H9 (cell line): ENCODE data around the gene GSE1. TPM values are rescaled to one million over a fixed set of nuclear protein-coding genes. Genes with fewer than 3 reads are reported as not detected.

Experiments
- DNase-seq: peaks from one replicate; pipeline ENCODE4 v3.0.0-alpha.2; 2017
- H2AFZ ChIP-seq: one replicate; pipeline ENCODE4 v1.6.1; 2013; ENCODE audit warnings: mild to moderate bottlenecking, low read length, control low read depth, moderate library complexity
- H2AK5ac ChIP-seq: 2 replicates; pipeline ENCODE4 v1.6.1; 2013; ENCODE audit warnings: low read length, control low read depth, mixed read lengths; ENCODE audit not compliant: insufficient read length
- H2BK120ac ChIP-seq: one replicate; pipeline ENCODE4 v1.6.1; 2013; ENCODE audit warnings: low read depth, mild to moderate bottlenecking, low read length, control low read depth, inconsistent platforms; ENCODE audit not compliant: poor library complexity, severe bottlenecking
- H2BK12ac ChIP-seq: 2 replicates; pipeline ENCODE4 v1.6.1; 2013; ENCODE audit warnings: low read length, control low read depth, mixed read lengths, low read depth; ENCODE audit not compliant: insufficient read length
- H2BK15ac ChIP-seq: 2 replicates; pipeline ENCODE4 v1.6.1; 2013; ENCODE audit warnings: low read depth, low read length, control low read depth
- H2BK20ac ChIP-seq: one replicate; pipeline ENCODE4 v1.6.1; 2013; ENCODE audit warnings: low read depth, mild to moderate bottlenecking, low read length, control low read depth, inconsistent platforms; ENCODE audit not compliant: poor library complexity, severe bottlenecking
- H2BK5ac ChIP-seq: 2 replicates; pipeline ENCODE4 v1.6.1; 2013; ENCODE audit warnings: low read length, control low read depth, mixed read lengths; ENCODE audit not compliant: insufficient read length
- H3K14ac ChIP-seq: 2 replicates; pipeline ENCODE4 v1.6.1; 2013; ENCODE audit warnings: low read length, control low read depth; ENCODE audit not compliant: insufficient read depth
- H3K18ac ChIP-seq: 2 replicates; pipeline ENCODE4 v1.6.1; 2013; ENCODE audit warnings: low read depth, mild to moderate bottlenecking, mixed read lengths, low read length, control low read depth; ENCODE audit not compliant: insufficient read length
- H3K23ac ChIP-seq: 2 replicates; pipeline ENCODE4 v1.6.1; 2013; ENCODE audit warnings: low read length, control low read depth, mixed read lengths, low read depth; ENCODE audit not compliant: insufficient read length
- H3K23me2 ChIP-seq: 2 replicates; pipeline ENCODE4 v1.6.1; 2013; ENCODE audit warnings: low read depth, mild to moderate bottlenecking, mixed read lengths, low read length, control low read depth; ENCODE audit not compliant: insufficient read length, poor library complexity, severe bottlenecking
- H3K27ac ChIP-seq: 2 replicates; pipeline ENCODE4 v1.5.1; 2013; ENCODE audit warnings: low read length, control low read depth, mixed read lengths, low read depth; ENCODE audit not compliant: insufficient read length
- H3K27me3 ChIP-seq: 2 replicates; pipeline ENCODE4 v1.6.1; 2013; ENCODE audit warnings: low read length, control low read depth, inconsistent platforms; ENCODE audit not compliant: insufficient read depth
- H3K4ac ChIP-seq: 2 replicates; pipeline ENCODE4 v1.6.1; 2013; ENCODE audit warnings: low read depth, mild to moderate bottlenecking, control low read depth, inconsistent platforms, low read length, moderate library complexity
- H3K4me1 ChIP-seq: 2 replicates; pipeline ENCODE4 v1.6.1; 2013; ENCODE audit warnings: low read length, control low read depth, inconsistent platforms; ENCODE audit not compliant: insufficient read depth
- H3K4me2 ChIP-seq: 2 replicates; pipeline ENCODE4 v1.6.1; 2013; ENCODE audit warnings: low read length, control low read depth, mixed read lengths; ENCODE audit not compliant: insufficient read length, insufficient read depth
- H3K56ac ChIP-seq: 2 replicates; pipeline ENCODE4 v1.6.1; 2013; ENCODE audit warnings: low read depth, mild to moderate bottlenecking, mixed read lengths, low read length, control low read depth; ENCODE audit not compliant: insufficient read length
- H3K79me1 ChIP-seq: 2 replicates; pipeline ENCODE4 v1.6.1; 2013; ENCODE audit warnings: low read depth, mild to moderate bottlenecking, moderate library complexity, low read length, control low read depth, inconsistent platforms; ENCODE audit not compliant: insufficient read depth, poor library complexity, severe bottlenecking
- H3K79me2 ChIP-seq: 2 replicates; pipeline ENCODE4 v1.6.1; 2013; ENCODE audit warnings: low read length, control low read depth, inconsistent platforms; ENCODE audit not compliant: insufficient read depth
- H3K9ac ChIP-seq: 2 replicates; pipeline ENCODE4 v1.6.1; 2013; ENCODE audit warnings: low read length, control low read depth, mixed read lengths; ENCODE audit not compliant: insufficient read length; ENCODE audit errors: extremely low read depth
- H3K9me3 ChIP-seq: one replicate; pipeline ENCODE4 v1.6.1; 2013; ENCODE audit warnings: low read depth, low read length, inconsistent platforms; ENCODE audit not compliant: control insufficient read depth
- H3T11ph ChIP-seq: one replicate; pipeline ENCODE4 v1.6.1; 2013; ENCODE audit warnings: mild to moderate bottlenecking, low read length, control low read depth, inconsistent platforms
- H4K20me1 ChIP-seq: one replicate; pipeline ENCODE4 v1.6.1; 2013; ENCODE audit not compliant: control insufficient read depth, insufficient read length, insufficient read depth
- H4K5ac ChIP-seq: 2 replicates; pipeline ENCODE4 v1.6.1; 2013; ENCODE audit warnings: low read depth, mild to moderate bottlenecking, mixed read lengths, low read length, control low read depth; ENCODE audit not compliant: insufficient read length
- H4K8ac ChIP-seq: replicated peaks from 2 replicates; pipeline ENCODE4 v1.6.1; 2013; ENCODE audit warnings: low read length, control low read depth, mixed read lengths, low read depth; ENCODE audit not compliant: insufficient read length
- H4K91ac ChIP-seq: 2 replicates; pipeline ENCODE4 v1.6.1; 2013; ENCODE audit warnings: low read depth, mild to moderate bottlenecking, moderate library complexity, mixed read lengths, low read length, control low read depth; ENCODE audit not compliant: insufficient read length
- H3K27ac Mint-ChIP-seq, 3 experiments: 2 replicates in 2 of 3; 3 replicates in 1 of 3; pipeline ENCODE4 v1.8.0; 2020 to 2021; ENCODE audit warnings: mixed read lengths in 3 of 3, mild to moderate bottlenecking in 1 of 3, moderate library complexity in 1 of 3
- H3K27me3 Mint-ChIP-seq: 2 replicates; pipeline ENCODE4 v1.8.0; 2021; ENCODE audit warnings: low read depth, mild to moderate bottlenecking, moderate library complexity, mixed read lengths
- H3K36me3 Mint-ChIP-seq, 3 experiments: 2 replicates in 2 of 3; 3 replicates in 1 of 3; pipeline ENCODE4 v1.8.0; 2020 to 2021; ENCODE audit warnings: low read depth in 3 of 3, mixed read lengths in 3 of 3; ENCODE audit not compliant: insufficient read depth in 1 of 3
- H3K4me1 Mint-ChIP-seq, 2 experiments: 2 replicates each; pipeline ENCODE4 v1.8.0; 2020; ENCODE audit warnings: mixed read lengths in 2 of 2
- H3K4me3 Mint-ChIP-seq, 2 experiments: 2 replicates in 1 of 2; 3 replicates in 1 of 2; pipeline ENCODE4 v1.8.0; 2020 to 2021; ENCODE audit warnings: mild to moderate bottlenecking in 2 of 2, mixed read lengths in 2 of 2, moderate library complexity in 1 of 2
- H3K9me3 Mint-ChIP-seq, 2 experiments: 2 replicates in 1 of 2; 3 replicates in 1 of 2; pipeline ENCODE4 v1.8.0; 2020; ENCODE audit warnings: mild to moderate bottlenecking in 2 of 2, mixed read lengths in 2 of 2, moderate library complexity in 1 of 2
- WGBS: extraction: QIAGEN DNeasy Blood & Tissue Kit; methylation state at CpG from one replicate; pipeline ENCODE4 v1.1.7; 2013; ENCODE audit warnings: missing lambda C conversion rate, low lambda C conversion rate, mixed read lengths; ENCODE audit not compliant: insufficient read length; ENCODE audit errors: extremely low coverage; 5-methylcytosine and 5-hydroxymethylcytosine counted together
- total RNA-seq: library from RNA; stranded (reverse); gene quantifications from 2 replicates; pipeline ENCODE4 v1.2.1, GENCODE V29; 2021
- TF ChIP-seq, protein P1 (sequence below): fragments of 200-600 bp; sonication (generic); conservative IDR thresholded peaks from 3 replicates; pipeline ENCODE4 v1.8.0; 2021; ENCODE audit warnings: antibody characterized with exemption, mild to moderate bottlenecking

The GSE1 gene
- total RNA-seq, 1 experiment from 2014 or later: 125 TPM

DNA sequence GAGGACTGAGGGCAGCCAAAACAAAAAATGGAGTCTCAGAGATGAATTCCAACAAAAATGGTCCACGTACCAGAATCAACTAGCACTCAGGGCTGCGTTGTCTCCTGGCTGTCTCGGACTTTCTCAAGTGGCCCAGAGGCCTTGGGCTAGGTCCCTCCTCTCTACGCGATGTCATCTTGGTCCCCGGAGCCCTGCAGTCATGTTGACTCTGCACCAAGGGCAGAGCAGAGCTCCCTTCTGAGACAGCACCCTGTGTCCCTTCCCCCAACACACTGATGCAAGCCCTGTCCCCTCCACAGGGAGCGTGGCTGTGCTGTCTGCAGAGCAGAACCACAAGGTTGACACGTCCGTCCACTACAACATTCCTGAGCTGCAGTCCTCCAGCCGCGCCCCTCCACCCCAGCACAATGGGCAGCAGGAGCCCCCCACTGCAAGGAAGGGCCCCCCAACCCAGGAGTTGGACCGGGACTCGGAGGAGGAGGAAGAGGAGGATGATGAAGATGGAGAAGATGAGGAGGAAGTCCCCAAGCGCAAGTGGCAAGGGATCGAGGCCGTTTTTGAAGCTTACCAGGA is 54.8 kb downstream of the GSE1 start:
- Histone ChIP-seq H2BK5ac (no peak overlapping the region), H4K91ac (no peak overlapping the region), H4K8ac (no peak overlapping the region), H3K27me3 (no peaks in the 10 kb centered on the region), H3K27ac (no peak overlapping the region), H3K18ac (no peak overlapping the region), H2BK12ac (no peak overlapping the region), H2BK120ac (no peak overlapping the region), H3K4me1 (no peaks in the 10 kb centered on the region), H3K4ac (no peak overlapping the region), H4K5ac (no peak overlapping the region), H3K79me1 (no peaks in the 10 kb centered on the region), H4K20me1 (peaks cover 2% of the 10 kb centered on the region), H3K9ac (no peak overlapping the region), H3K23ac (no peak overlapping the region), H2AFZ (no peak overlapping the region), H3T11ph (no peak overlapping the region), H3K4me2 (no peak overlapping the region), H3K56ac (no peak overlapping the region), H3K79me2 (no peaks in the 10 kb centered on the region), H3K14ac (no peak overlapping the region), H3K23me2 (no peaks in the 10 kb centered on the region), H3K9me3 (no peaks in the 10 kb centered on the region), H2BK20ac (no peak overlapping the region), H2AK5ac (no peak overlapping the region), H2BK15ac (no peak overlapping the region)
- Mint-ChIP-seq H3K27me3 (no peaks in the 10 kb centered on the region; the same call in none of the 2 replicates), H3K4me1 (no peaks in the 10 kb centered on the region), H3K27ac (peak overlapping the region; percentile 78 to 87 (median 84); a peak in 5 of 7 replicates), H3K4me3 (no peak overlapping the region; a peak in 1 of 5 replicates), H3K9me3 (no peaks in the 10 kb centered on the region), H3K36me3 (peaks cover 59 to 99% (median 96%) of the 10 kb centered on the region in 3 experiments; a peak in 6 of 7 replicates)
- WGBS: no CpG with 5 or more reads among the region's 16 CpGs
- TF ChIP-seq, protein P1, sequence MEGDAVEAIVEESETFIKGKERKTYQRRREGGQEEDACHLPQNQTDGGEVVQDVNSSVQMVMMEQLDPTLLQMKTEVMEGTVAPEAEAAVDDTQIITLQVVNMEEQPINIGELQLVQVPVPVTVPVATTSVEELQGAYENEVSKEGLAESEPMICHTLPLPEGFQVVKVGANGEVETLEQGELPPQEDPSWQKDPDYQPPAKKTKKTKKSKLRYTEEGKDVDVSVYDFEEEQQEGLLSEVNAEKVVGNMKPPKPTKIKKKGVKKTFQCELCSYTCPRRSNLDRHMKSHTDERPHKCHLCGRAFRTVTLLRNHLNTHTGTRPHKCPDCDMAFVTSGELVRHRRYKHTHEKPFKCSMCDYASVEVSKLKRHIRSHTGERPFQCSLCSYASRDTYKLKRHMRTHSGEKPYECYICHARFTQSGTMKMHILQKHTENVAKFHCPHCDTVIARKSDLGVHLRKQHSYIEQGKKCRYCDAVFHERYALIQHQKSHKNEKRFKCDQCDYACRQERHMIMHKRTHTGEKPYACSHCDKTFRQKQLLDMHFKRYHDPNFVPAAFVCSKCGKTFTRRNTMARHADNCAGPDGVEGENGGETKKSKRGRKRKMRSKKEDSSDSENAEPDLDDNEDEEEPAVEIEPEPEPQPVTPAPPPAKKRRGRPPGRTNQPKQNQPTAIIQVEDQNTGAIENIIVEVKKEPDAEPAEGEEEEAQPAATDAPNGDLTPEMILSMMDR: no peak
- DNase-seq: no peak
